Ammon's horn (tissue), 1 donor: Measurements from ENCODE around the gene RELCH.

Source experiments
- DNase-seq: peaks from one replicate; pipeline ENCODE4 v3.0.0-alpha.2; 2016; ENCODE audit warnings: low spot score

RELCH gene

GRCh38 chr18:62321201-62321600, 134.1 kb downstream of the RELCH start:
- DNase-seq = no peak

GRCh38 chr18:62323483-62324180, 136.6 kb downstream of the RELCH start:
- DNase-seq = no peak

- DNase-seq = no peak
These were observed 137.2 kb downstream of the RELCH start for GRCh38 chr18:62324181-62324828.

GRCh38 chr18:62324917-62325805, 138.1 kb downstream of the RELCH start, which contains the start of gene TNFRSF11A:
Gene TNFRSF11A (plus strand): TSS chr18:62325310. CDS start chr18:62325353, 43 bp downstream.
- DNase-seq = no peak

- DNase-seq = peak; percentile 11
These were observed 139.0 kb downstream of the RELCH start for GRCh38 chr18:62325806-62326645.

GRCh38 chr18:62326646-62327348, 139.7 kb downstream of the RELCH start:
- no peak for DNase-seq

- DNase-seq = no peak
These were observed 140.9 kb downstream of the RELCH start for GRCh38 chr18:62327977-62328376.

GRCh38 chr18:62328586-62329525, 141.8 kb downstream of the RELCH start:
- no peak for DNase-seq

GRCh38 chr18:62329691-62330454, 142.8 kb downstream of the RELCH start:
- DNase-seq = no peak

- no peak for DNase-seq
These were observed 143.6 kb downstream of the RELCH start for GRCh38 chr18:62330650-62331049.

- DNase-seq = peak; percentile 23
These were observed 144.7 kb downstream of the RELCH start for GRCh38 chr18:62331581-62332356.

GRCh38 chr18:62332431-62332830, 145.4 kb downstream of the RELCH start:
- DNase-seq = no peak

- no peak for DNase-seq
These were observed 146.1 kb downstream of the RELCH start for GRCh38 chr18:62332964-62333695.

- no peak for DNase-seq
These were observed 147.1 kb downstream of the RELCH start for GRCh38 chr18:62334120-62334519.

GRCh38 chr18:62335494-62335893, 148.4 kb downstream of the RELCH start:
- DNase-seq = no peak

- no peak for DNase-seq
These were observed 149.6 kb downstream of the RELCH start for GRCh38 chr18:62336618-62337017.

GRCh38 chr18:62337336-62337735, 150.3 kb downstream of the RELCH start:
- DNase-seq = no peak
